ENCODE results near the gene NUP133. TPM values are rescaled to one million over a fixed set of nuclear protein-coding genes. Genes with fewer than 3 reads are reported as not detected.

The NUP133 gene
- total and polyA plus RNA-seq, 2 experiments from 2014 or later, result 29.5 to 65.4 TPM

- Histone ChIP-seq H4K20me1 (replicated peaks; ENCODE audit: insufficient read depth) (peaks cover 5% of the 10 kb centered on the region; the same call in 1 of the 2 replicates), H3K9me2 (ENCODE audit: insufficient read depth) (no peaks in the 10 kb centered on the region), H3K27me3 (ENCODE audit: insufficient read depth) (no peaks in the 10 kb centered on the region), H3K4me3 (peak overlapping the region; percentile 86), H3K4me1 (ENCODE audit: insufficient read depth) (peaks cover 7% of the 10 kb centered on the region; the same call in 1 of the 2 replicates), H3K27ac (ENCODE audit: low read depth) (no peak overlapping the region), H3K79me2 (replicated peaks; ENCODE audit: insufficient read depth) (peaks cover 32% of the 10 kb centered on the region), H3K36me3 (ENCODE audit: insufficient read depth) (no peaks in the 10 kb centered on the region), H2AFZ (peak overlapping the region; percentile 90), H3F3A (replicated peaks; ENCODE audit: low read depth) (0 out of 2 replicates have a peak, but pooled peaks cover 10% of the 10 kb centered on the region), H3K4me2 (peak overlapping the region; percentile 86)
- H3K36me3 Mint-ChIP-seq (ENCODE audit: low read depth), result no peaks in the 10 kb centered on the region
- H3K27ac Mint-ChIP-seq, result no peak overlapping the region
- peak overlapping the region; percentile 84 for H3K4me3 Mint-ChIP-seq
- peaks cover 7% of the 10 kb centered on the region for H3K27me3 Mint-ChIP-seq (ENCODE audit: insufficient read depth, low read depth, poor library complexity)
- TF ChIP-seq, protein P1, sequence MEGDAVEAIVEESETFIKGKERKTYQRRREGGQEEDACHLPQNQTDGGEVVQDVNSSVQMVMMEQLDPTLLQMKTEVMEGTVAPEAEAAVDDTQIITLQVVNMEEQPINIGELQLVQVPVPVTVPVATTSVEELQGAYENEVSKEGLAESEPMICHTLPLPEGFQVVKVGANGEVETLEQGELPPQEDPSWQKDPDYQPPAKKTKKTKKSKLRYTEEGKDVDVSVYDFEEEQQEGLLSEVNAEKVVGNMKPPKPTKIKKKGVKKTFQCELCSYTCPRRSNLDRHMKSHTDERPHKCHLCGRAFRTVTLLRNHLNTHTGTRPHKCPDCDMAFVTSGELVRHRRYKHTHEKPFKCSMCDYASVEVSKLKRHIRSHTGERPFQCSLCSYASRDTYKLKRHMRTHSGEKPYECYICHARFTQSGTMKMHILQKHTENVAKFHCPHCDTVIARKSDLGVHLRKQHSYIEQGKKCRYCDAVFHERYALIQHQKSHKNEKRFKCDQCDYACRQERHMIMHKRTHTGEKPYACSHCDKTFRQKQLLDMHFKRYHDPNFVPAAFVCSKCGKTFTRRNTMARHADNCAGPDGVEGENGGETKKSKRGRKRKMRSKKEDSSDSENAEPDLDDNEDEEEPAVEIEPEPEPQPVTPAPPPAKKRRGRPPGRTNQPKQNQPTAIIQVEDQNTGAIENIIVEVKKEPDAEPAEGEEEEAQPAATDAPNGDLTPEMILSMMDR (conservative IDR thresholded peaks at IDR 0.05; ENCODE audit: low read depth in 2 of 2), result no peak
- TF ChIP-seq EZH2 (IDR thresholded peaks at IDR 0.05; ENCODE audit: low read depth, unreplicated experiment) (no peak), CREB1 (CRISPR knock-in tag; IDR thresholded peaks at IDR 0.05; ENCODE audit: low read depth) (no peak), NANOG (IDR thresholded peaks at IDR 0.05; ENCODE audit: borderline replicate concordance) (no peak), STAT1 (IDR thresholded peaks at IDR 0.05; ENCODE audit: unreplicated experiment) (no peak), EZH2phosphoT487 (IDR thresholded peaks at IDR 0.05; ENCODE audit: unreplicated experiment) (no peak), JUNB (IDR thresholded peaks at IDR 0.05; ENCODE audit: unreplicated experiment) (no peak), ZNF331 (CRISPR knock-in tag; IDR thresholded peaks at IDR 0.05; ENCODE audit: low read depth) (no peak), POLR2AphosphoS5 (IDR thresholded peaks at IDR 0.05; ENCODE audit: low read depth) (no peak), ZNF114 (CRISPR knock-in tag; IDR thresholded peaks at IDR 0.05) (no peak)
- TF ChIP-seq, protein P2, sequence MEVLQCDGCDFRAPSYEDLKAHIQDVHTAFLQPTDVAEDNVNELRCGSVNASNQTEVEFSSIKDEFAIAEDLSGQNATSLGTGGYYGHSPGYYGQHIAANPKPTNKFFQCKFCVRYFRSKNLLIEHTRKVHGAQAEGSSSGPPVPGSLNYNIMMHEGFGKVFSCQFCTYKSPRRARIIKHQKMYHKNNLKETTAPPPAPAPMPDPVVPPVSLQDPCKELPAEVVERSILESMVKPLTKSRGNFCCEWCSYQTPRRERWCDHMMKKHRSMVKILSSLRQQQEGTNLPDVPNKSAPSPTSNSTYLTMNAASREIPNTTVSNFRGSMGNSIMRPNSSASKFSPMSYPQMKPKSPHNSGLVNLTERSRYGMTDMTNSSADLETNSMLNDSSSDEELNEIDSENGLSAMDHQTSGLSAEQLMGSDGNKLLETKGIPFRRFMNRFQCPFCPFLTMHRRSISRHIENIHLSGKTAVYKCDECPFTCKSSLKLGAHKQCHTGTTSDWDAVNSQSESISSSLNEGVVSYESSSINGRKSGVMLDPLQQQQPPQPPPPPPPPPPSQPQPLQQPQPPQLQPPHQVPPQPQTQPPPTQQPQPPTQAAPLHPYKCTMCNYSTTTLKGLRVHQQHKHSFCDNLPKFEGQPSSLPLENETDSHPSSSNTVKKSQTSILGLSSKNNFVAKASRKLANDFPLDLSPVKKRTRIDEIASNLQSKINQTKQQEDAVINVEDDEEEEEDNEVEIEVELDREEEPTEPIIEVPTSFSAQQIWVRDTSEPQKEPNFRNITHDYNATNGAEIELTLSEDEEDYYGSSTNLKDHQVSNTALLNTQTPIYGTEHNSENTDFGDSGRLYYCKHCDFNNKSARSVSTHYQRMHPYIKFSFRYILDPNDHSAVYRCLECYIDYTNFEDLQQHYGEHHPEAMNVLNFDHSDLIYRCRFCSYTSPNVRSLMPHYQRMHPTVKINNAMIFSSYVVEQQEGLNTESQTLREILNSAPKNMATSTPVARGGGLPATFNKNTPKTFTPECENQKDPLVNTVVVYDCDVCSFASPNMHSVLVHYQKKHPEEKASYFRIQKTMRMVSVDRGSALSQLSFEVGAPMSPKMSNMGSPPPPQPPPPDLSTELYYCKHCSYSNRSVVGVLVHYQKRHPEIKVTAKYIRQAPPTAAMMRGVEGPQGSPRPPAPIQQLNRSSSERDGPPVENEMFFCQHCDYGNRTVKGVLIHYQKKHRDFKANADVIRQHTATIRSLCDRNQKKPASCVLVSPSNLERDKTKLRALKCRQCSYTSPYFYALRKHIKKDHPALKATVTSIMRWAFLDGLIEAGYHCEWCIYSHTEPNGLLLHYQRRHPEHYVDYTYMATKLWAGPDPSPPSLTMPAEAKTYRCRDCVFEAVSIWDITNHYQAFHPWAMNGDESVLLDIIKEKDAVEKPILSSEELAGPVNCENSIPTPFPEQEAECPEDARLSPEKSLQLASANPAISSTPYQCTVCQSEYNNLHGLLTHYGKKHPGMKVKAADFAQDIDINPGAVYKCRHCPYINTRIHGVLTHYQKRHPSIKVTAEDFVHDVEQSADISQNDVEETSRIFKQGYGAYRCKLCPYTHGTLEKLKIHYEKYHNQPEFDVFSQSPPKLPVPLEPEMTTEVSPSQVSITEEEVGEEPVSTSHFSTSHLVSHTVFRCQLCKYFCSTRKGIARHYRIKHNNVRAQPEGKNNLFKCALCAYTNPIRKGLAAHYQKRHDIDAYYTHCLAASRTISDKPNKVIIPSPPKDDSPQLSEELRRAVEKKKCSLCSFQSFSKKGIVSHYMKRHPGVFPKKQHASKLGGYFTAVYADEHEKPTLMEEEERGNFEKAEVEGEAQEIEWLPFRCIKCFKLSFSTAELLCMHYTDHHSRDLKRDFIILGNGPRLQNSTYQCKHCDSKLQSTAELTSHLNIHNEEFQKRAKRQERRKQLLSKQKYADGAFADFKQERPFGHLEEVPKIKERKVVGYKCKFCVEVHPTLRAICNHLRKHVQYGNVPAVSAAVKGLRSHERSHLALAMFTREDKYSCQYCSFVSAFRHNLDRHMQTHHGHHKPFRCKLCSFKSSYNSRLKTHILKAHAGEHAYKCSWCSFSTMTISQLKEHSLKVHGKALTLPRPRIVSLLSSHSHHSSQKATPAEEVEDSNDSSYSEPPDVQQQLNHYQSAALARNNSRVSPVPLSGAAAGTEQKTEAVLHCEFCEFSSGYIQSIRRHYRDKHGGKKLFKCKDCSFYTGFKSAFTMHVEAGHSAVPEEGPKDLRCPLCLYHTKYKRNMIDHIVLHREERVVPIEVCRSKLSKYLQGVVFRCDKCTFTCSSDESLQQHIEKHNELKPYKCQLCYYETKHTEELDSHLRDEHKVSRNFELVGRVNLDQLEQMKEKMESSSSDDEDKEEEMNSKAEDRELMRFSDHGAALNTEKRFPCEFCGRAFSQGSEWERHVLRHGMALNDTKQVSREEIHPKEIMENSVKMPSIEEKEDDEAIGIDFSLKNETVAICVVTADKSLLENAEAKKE (CRISPR knock-in tag; IDR thresholded peaks at IDR 0.05), result no peak
- TF ChIP-seq, protein P3, sequence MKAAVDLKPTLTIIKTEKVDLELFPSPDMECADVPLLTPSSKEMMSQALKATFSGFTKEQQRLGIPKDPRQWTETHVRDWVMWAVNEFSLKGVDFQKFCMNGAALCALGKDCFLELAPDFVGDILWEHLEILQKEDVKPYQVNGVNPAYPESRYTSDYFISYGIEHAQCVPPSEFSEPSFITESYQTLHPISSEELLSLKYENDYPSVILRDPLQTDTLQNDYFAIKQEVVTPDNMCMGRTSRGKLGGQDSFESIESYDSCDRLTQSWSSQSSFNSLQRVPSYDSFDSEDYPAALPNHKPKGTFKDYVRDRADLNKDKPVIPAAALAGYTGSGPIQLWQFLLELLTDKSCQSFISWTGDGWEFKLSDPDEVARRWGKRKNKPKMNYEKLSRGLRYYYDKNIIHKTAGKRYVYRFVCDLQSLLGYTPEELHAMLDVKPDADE (IDR thresholded peaks at IDR 0.05), result no peak
- TF ChIP-seq, protein P4, sequence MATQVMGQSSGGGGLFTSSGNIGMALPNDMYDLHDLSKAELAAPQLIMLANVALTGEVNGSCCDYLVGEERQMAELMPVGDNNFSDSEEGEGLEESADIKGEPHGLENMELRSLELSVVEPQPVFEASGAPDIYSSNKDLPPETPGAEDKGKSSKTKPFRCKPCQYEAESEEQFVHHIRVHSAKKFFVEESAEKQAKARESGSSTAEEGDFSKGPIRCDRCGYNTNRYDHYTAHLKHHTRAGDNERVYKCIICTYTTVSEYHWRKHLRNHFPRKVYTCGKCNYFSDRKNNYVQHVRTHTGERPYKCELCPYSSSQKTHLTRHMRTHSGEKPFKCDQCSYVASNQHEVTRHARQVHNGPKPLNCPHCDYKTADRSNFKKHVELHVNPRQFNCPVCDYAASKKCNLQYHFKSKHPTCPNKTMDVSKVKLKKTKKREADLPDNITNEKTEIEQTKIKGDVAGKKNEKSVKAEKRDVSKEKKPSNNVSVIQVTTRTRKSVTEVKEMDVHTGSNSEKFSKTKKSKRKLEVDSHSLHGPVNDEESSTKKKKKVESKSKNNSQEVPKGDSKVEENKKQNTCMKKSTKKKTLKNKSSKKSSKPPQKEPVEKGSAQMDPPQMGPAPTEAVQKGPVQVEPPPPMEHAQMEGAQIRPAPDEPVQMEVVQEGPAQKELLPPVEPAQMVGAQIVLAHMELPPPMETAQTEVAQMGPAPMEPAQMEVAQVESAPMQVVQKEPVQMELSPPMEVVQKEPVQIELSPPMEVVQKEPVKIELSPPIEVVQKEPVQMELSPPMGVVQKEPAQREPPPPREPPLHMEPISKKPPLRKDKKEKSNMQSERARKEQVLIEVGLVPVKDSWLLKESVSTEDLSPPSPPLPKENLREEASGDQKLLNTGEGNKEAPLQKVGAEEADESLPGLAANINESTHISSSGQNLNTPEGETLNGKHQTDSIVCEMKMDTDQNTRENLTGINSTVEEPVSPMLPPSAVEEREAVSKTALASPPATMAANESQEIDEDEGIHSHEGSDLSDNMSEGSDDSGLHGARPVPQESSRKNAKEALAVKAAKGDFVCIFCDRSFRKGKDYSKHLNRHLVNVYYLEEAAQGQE (IDR thresholded peaks at IDR 0.05; ENCODE audit: unreplicated experiment), result no peak
- no peak for ATAC-seq
- peaks cover 31% of the 10 kb centered on the region for H3K4me1 Mint-ChIP-seq
- no peak for DNase-seq (ENCODE audit: low spot score)
- H3K9me3 Mint-ChIP-seq, result no peaks in the 10 kb centered on the region
Measured at GRCh38 chr1:229557200-229557850, 49.2 kb upstream of the NUP133 start.
